Smooth muscle cell (in vitro differentiated cells): Measurements from ENCODE around the gene PSAPL1. TPM values are rescaled to one million over a fixed set of nuclear protein-coding genes. Genes with fewer than 3 reads are reported as not detected.

Source experiments
- DNase-seq: peaks from one replicate; lab custom pipeline; 2025; ENCODE audit not compliant: unreplicated experiment; lab: John Stamatoyannopoulos, UW
- H2AFZ ChIP-seq: fragments of 200-600 bp; sonication (generic); 2 replicates; pipeline ENCODE4 v1.6.0; 2016; ENCODE audit warnings: antibody characterized with exemption, low read depth, mild to moderate bottlenecking
- H3F3A ChIP-seq: fragments of 200-600 bp; sonication (generic); 2 replicates; pipeline ENCODE4 v1.6.0; 2017; ENCODE audit warnings: antibody characterized with exemption, low read depth
- H3K27ac ChIP-seq: fragments of 200-600 bp; sonication (generic); 2 replicates; pipeline ENCODE4 v1.5.1; 2016; ENCODE audit warnings: low read depth, mild to moderate bottlenecking
- H3K27me3 ChIP-seq: fragments of 200-600 bp; sonication (generic); 2 replicates; pipeline ENCODE4 v1.6.1; 2016; ENCODE audit warnings: low read depth, mild to moderate bottlenecking
- H3K36me3 ChIP-seq: fragments of 200-600 bp; sonication (generic); 2 replicates; pipeline ENCODE4 v1.5.1; 2016; ENCODE audit warnings: low read depth
- H3K4me1 ChIP-seq: fragments of 200-600 bp; sonication (generic); 2 replicates; pipeline ENCODE4 v1.5.1; 2016; ENCODE audit warnings: low read depth
- H3K4me2 ChIP-seq: fragments of 200-600 bp; sonication (generic); 2 replicates; pipeline ENCODE4 v1.6.0; 2016; ENCODE audit warnings: mild to moderate bottlenecking
- H3K4me3 ChIP-seq: fragments of 200-600 bp; sonication (generic); 2 replicates; pipeline ENCODE4 v1.5.1; 2016; ENCODE audit warnings: mild to moderate bottlenecking
- H3K79me2 ChIP-seq: fragments of 200-600 bp; sonication (generic); 2 replicates; pipeline ENCODE4 v1.6.0; 2016; ENCODE audit warnings: low read depth, mild to moderate bottlenecking
- H3K9ac ChIP-seq: fragments of 200-600 bp; sonication (generic); 2 replicates; pipeline ENCODE4 v1.6.0; 2016; ENCODE audit warnings: low read depth
- H3K9me3 ChIP-seq: fragments of 200-600 bp; sonication (generic); replicated peaks from 2 replicates; pipeline ENCODE4 v1.5.1; 2016; ENCODE audit warnings: low read depth
- H4K20me1 ChIP-seq: fragments of 200-600 bp; sonication (generic); 2 replicates; pipeline ENCODE4 v1.6.0; 2016; ENCODE audit warnings: low read depth
- WGBS: methylation state at CpG from one replicate; pipeline ENCODE4 v1.1.7; 2016; ENCODE audit warnings: low lambda C conversion rate; 5-methylcytosine and 5-hydroxymethylcytosine counted together
- polyA plus RNA-seq: library from polyadenylated mRNA; unstranded; fragments of >200 nt; fragmentation: Nextera tagmentation; extraction: Ambion mirVana; gene quantifications from 2 replicates; pipeline ENCODE4 v1.2.1, GENCODE V29; 2016
- total RNA-seq: library from RNA; depleted of rRNA; stranded (reverse); fragments of >200 nt; gene quantifications from 2 replicates; pipeline ENCODE4 v1.2.3, GENCODE V29; 2014
- TF ChIP-seq, protein P1 (sequence below): fragments of 200-600 bp; sonication (generic); IDR thresholded peaks from 2 replicates; pipeline ENCODE4 v1.5.1; 2017; ENCODE audit warnings: borderline replicate concordance, mild to moderate bottlenecking, antibody characterized with exemption; ENCODE audit not compliant: insufficient read depth, poor library complexity, severe bottlenecking

Gene PSAPL1
- total and polyA plus RNA-seq, 2 experiments from 2014 or later, result not detected

DNA sequence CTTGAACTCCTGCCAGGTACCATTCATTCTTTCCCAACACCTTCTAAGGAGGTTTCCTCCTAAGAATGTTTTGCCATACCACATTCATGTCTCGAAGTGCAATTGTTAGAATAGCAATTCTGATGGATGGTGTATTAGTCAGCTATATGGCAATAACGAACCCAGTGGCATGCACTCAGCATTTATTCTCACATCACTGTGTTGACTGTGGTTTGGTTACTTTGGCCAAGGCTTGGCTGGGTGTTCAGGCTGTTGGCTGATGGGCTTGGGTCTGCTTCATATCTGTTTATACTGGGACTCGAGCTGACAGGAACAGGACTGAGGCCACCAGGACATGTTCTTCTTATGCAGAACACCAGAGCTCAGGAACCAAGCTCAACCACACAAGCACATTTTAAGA lies 31.7 kb downstream of the PSAPL1 start:
- no peak overlapping the region for H3K27ac ChIP-seq
- H4K20me1 ChIP-seq, result no peaks in the 10 kb centered on the region
- TF ChIP-seq, protein P1, sequence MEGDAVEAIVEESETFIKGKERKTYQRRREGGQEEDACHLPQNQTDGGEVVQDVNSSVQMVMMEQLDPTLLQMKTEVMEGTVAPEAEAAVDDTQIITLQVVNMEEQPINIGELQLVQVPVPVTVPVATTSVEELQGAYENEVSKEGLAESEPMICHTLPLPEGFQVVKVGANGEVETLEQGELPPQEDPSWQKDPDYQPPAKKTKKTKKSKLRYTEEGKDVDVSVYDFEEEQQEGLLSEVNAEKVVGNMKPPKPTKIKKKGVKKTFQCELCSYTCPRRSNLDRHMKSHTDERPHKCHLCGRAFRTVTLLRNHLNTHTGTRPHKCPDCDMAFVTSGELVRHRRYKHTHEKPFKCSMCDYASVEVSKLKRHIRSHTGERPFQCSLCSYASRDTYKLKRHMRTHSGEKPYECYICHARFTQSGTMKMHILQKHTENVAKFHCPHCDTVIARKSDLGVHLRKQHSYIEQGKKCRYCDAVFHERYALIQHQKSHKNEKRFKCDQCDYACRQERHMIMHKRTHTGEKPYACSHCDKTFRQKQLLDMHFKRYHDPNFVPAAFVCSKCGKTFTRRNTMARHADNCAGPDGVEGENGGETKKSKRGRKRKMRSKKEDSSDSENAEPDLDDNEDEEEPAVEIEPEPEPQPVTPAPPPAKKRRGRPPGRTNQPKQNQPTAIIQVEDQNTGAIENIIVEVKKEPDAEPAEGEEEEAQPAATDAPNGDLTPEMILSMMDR, result no peak
- H3K36me3 ChIP-seq, result peaks cover 7% of the 10 kb centered on the region
- no peak overlapping the region for H3K9ac ChIP-seq
- peaks cover 7% of the 10 kb centered on the region for H3K9me3 ChIP-seq
- no peak overlapping the region for H3K4me2 ChIP-seq
- H3K79me2 ChIP-seq, result no peaks in the 10 kb centered on the region
- no peaks in the 10 kb centered on the region for H3F3A ChIP-seq
- H3K27me3 ChIP-seq, result no peaks in the 10 kb centered on the region
- H2AFZ ChIP-seq, result no peak overlapping the region
- no peak overlapping the region for H3K4me3 ChIP-seq
- peaks cover under 1% of the 10 kb centered on the region for H3K4me1 ChIP-seq
- WGBS, result 78% methylated on average over 3 of the region's 3 CpGs
- DNase-seq, result no peak

DNA sequence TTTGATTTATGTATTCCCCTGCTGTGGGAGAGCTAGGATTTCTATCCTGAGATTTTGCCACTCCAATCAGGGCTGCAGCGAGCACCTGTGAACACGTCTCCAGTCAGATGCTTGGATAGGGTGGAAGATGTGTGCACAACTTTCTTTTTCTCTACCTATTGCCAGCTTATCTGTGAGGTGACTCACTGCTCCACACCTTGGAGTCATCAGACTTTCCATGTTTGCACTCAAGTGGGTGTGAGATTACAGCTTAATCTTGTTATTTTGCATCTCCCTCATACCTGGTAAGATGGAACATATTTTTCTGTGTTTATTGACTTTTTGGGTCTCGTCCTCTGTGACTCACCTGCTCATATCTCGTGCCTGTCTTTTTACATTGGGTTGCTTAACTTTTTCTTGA lies 32.2 kb downstream of the PSAPL1 start:
- no peak for DNase-seq
- Histone ChIP-seq H3K9ac (no peak overlapping the region), H3K36me3 (peaks cover 2% of the 10 kb centered on the region), H3K9me3 (peaks cover 2% of the 10 kb centered on the region), H3K4me1 (peaks cover 6% of the 10 kb centered on the region), H4K20me1 (no peaks in the 10 kb centered on the region), H3K4me2 (no peak overlapping the region), H3K79me2 (no peaks in the 10 kb centered on the region), H2AFZ (no peak overlapping the region), H3K4me3 (no peak overlapping the region), H3K27ac (no peak overlapping the region), H3K27me3 (no peaks in the 10 kb centered on the region), H3F3A (no peaks in the 10 kb centered on the region)
- WGBS, result 61% methylated on average over 4 of the region's 4 CpGs
- TF ChIP-seq, protein P1, result no peak

DNA sequence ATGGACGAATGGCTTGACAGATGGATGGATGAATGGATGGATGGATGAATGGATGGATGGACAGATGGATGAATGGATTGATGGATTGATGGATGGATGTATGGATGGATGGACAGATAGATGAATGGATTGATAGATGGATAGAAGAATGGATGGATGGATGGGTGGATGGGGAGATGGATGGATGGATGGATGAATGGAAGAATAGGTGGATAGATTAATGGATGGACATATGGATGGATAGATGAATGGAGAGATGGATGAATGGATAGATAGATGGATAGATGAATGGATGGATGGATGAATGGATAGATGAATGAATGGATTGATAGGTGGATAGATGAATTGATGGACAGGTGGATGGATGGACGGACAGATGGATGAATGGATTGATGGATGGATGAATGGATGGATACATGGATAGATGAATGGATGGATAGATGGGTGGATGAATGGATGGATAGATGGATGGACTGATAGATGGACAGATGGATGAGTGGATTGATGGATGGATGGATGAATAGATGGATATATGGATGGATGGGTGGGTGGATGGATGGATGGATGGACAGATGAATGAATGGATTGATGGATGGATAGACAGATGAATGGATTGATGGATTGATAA lies 33.9 kb downstream of the PSAPL1 start:
- Histone ChIP-seq H3K9me3 (no peaks in the 10 kb centered on the region), H3K79me2 (no peaks in the 10 kb centered on the region), H3K4me1 (peaks cover 23% of the 10 kb centered on the region), H3K27ac (no peak overlapping the region), H3K36me3 (no peaks in the 10 kb centered on the region), H3K4me2 (no peak overlapping the region), H3F3A (no peaks in the 10 kb centered on the region), H3K27me3 (no peaks in the 10 kb centered on the region), H4K20me1 (no peaks in the 10 kb centered on the region), H2AFZ (no peak overlapping the region), H3K9ac (no peak overlapping the region), H3K4me3 (no peak overlapping the region)
- WGBS, result 75% methylated on average over 2 of the region's 2 CpGs
- no peak for DNase-seq
- TF ChIP-seq, protein P1, result no peak
